Measurements from ENCODE around the gene FOXL1.

GRCh38 chr16:86576591-86577313, 1.6 kb upstream of the FOXL1 start:
- no peak for TF ChIP-seq EZH2 (IDR thresholded peaks at IDR 0.05)
- no peak for TF ChIP-seq CTCF (IDR thresholded peaks at IDR 0.05 in 2 of 3, conservative IDR thresholded peaks at IDR 0.05 in 1 of 3; ENCODE audit: borderline replicate concordance in 1 of 3, insufficient read depth in 1 of 3, low read depth in 2 of 3, low read length in 2 of 3)
- no peak for TF ChIP-seq ZNF274 (IDR thresholded peaks at IDR 0.05; ENCODE audit: low read depth, low read length)
- no peak for TF ChIP-seq YY1 (IDR thresholded peaks at IDR 0.05; ENCODE audit: extremely low read depth, insufficient replicate concordance, low read depth, low read length)
- TF ChIP-seq REST (IDR thresholded peaks at IDR 0.05; ENCODE audit: low read depth), result no peak
- no peak for TF ChIP-seq POLR2A (IDR thresholded peaks at IDR 0.05; ENCODE audit: borderline replicate concordance, extremely low read depth, insufficient read depth, insufficient read length)
- no peak for TF ChIP-seq SRF (IDR thresholded peaks at IDR 0.05; ENCODE audit: low read depth)
- TF ChIP-seq CEBPB (IDR thresholded peaks at IDR 0.05; ENCODE audit: low read depth), result no peak
- no peak for TF ChIP-seq POLR2AphosphoS5 (IDR thresholded peaks at IDR 0.05; ENCODE audit: low read depth, low read length)
- TF ChIP-seq EZH2phosphoT487 (IDR thresholded peaks at IDR 0.05; ENCODE audit: borderline replicate concordance), result no peak

All from HCT116 (cell line).